Caco-2 (cell line): Measurements from ENCODE around the gene FAM98B. TPM values are rescaled to one million over a fixed set of nuclear protein-coding genes. Genes with fewer than 3 reads are reported as not detected.

Experiments
- BruUV-seq: library from RNA; stranded (reverse); fragments of 400-500 nt; replicated peaks from 2 replicates; lab custom pipeline; 2021; lab: Mats Ljungman, UMichigan
- CTCF ChIA-PET: fragments of 300-600 bp; sonication (Branson Sonifier 250); formaldehyde crosslinking; loops from one replicate; lab custom pipeline; 2022; ENCODE audit warnings: antibody characterized with exemption; lab: Charles Lee
- POLR2A ChIA-PET: fragments of 300-600 bp; sonication (Branson Sonifier 250); formaldehyde crosslinking; loops from one replicate; lab custom pipeline; 2022; ENCODE audit warnings: antibody characterized with exemption; lab: Charles Lee
- DNase-seq, 2 experiments: peaks; one replicate each; pipeline versions ENCODE4 v3.0.0 to v3.0.0-alpha.2; 2020 to 2022
- H3K27me3 ChIP-seq: replicated peaks from 2 replicates; pipeline ENCODE4 v1.6.0; 2011; ENCODE audit warnings: low read length; ENCODE audit not compliant: control insufficient read depth, insufficient read depth
- H3K36me3 ChIP-seq: 2 replicates; pipeline ENCODE4 v1.5.1; 2011; ENCODE audit warnings: low read length; ENCODE audit not compliant: control insufficient read depth, insufficient read depth
- H3K4me1 ChIP-seq: fragments of 250-450 bp; sonication (Bioruptor Pico); 2 replicates; pipeline ENCODE4 v1.5.1; 2020; ENCODE audit warnings: mild to moderate bottlenecking
- H3K4me3 ChIP-seq: 2 replicates; pipeline ENCODE4 v1.5.1; 2011; ENCODE audit warnings: low read depth, mild to moderate bottlenecking, control low read depth, low read length
- H3K9me3 ChIP-seq: fragments of 250-450 bp; sonication (Bioruptor Pico); 2 replicates; pipeline ENCODE4 v1.5.1; 2020; ENCODE audit warnings: mild to moderate bottlenecking, moderate library complexity
- H3K27ac Mint-ChIP-seq: one replicate; pipeline ENCODE4 v1.8.0; 2022; ENCODE audit warnings: mixed read lengths; ENCODE audit not compliant: unreplicated experiment
- H3K27me3 Mint-ChIP-seq: one replicate; pipeline ENCODE4 v1.8.0; 2022; ENCODE audit warnings: mixed read lengths; ENCODE audit not compliant: insufficient read depth, unreplicated experiment
- H3K36me3 Mint-ChIP-seq: one replicate; pipeline ENCODE4 v1.8.0; 2022; ENCODE audit warnings: mild to moderate bottlenecking, mixed read lengths; ENCODE audit not compliant: insufficient read depth, unreplicated experiment
- H3K4me1 Mint-ChIP-seq: one replicate; pipeline ENCODE4 v1.8.0; 2022; ENCODE audit warnings: low read depth, mixed read lengths; ENCODE audit not compliant: unreplicated experiment
- H3K4me3 Mint-ChIP-seq: one replicate; pipeline ENCODE4 v1.8.0; 2022; ENCODE audit warnings: mild to moderate bottlenecking, moderate library complexity, mixed read lengths; ENCODE audit not compliant: unreplicated experiment
- H3K9me3 Mint-ChIP-seq: one replicate; pipeline ENCODE4 v1.8.0; 2022; ENCODE audit warnings: mixed read lengths; ENCODE audit not compliant: unreplicated experiment
- intact Hi-C: fragments of 100-400 bp; cut with micrococcal nuclease; formaldehyde crosslinking; loops from one replicate; pipeline ENCODE4 v1.10.0; 2022; ENCODE audit not compliant: unreplicated experiment
- total RNA-seq: library from RNA; stranded (reverse); gene quantifications from 2 replicates; pipeline ENCODE4 v1.2.3, GENCODE V29; 2022
- TF ChIP-seq, protein P1 (sequence below), 2 experiments: fragments of 200-600 bp in 1 of 2; IDR thresholded peaks; 1 replicate in 1 of 2; 2 replicates in 1 of 2; pipeline versions ENCODE4 v1.5.1 to v1.8.0; 2011 to 2022; ENCODE audit warnings: antibody characterized with exemption in 1 of 2, control low read depth in 1 of 2, inconsistent platforms in 1 of 2, low read depth in 1 of 2, low read length in 1 of 2, mild to moderate bottlenecking in 1 of 2, moderate library complexity in 1 of 2; ENCODE audit not compliant: insufficient read depth in 1 of 2, severe bottlenecking in 1 of 2, unreplicated experiment in 1 of 2

FAM98B gene
- total RNA-seq, 1 experiment from 2014 or later, result 47.2 TPM

DNA sequence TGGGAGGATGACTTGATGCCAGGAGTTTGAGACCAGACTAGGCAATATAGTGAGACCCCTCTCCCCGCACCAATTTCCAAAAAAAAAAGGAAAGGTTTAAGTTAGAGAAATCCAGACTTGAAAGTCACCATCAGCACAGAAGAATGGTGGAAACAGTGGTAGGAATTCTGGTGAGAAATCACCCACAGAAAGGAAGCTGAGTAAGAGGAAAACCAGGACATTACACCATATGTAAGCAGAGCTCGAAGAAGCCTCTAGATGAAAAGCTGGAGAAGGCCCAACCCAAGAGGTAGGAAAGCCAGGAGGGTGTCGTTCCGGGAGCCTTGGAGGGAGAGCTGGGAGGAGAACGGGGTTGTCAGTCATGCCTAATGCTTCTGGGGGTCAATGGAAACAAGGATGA, 70.2 kb downstream of the FAM98B start:
- no peaks in the 10 kb centered on the region for H3K36me3 Mint-ChIP-seq
- no peaks in the 10 kb centered on the region for H3K4me1 Mint-ChIP-seq
- no peaks in the 10 kb centered on the region for H3K27me3 Mint-ChIP-seq
- DNase-seq, result no peak
- BruUV-seq, result no TSS peak
- TF ChIP-seq, protein P1, sequence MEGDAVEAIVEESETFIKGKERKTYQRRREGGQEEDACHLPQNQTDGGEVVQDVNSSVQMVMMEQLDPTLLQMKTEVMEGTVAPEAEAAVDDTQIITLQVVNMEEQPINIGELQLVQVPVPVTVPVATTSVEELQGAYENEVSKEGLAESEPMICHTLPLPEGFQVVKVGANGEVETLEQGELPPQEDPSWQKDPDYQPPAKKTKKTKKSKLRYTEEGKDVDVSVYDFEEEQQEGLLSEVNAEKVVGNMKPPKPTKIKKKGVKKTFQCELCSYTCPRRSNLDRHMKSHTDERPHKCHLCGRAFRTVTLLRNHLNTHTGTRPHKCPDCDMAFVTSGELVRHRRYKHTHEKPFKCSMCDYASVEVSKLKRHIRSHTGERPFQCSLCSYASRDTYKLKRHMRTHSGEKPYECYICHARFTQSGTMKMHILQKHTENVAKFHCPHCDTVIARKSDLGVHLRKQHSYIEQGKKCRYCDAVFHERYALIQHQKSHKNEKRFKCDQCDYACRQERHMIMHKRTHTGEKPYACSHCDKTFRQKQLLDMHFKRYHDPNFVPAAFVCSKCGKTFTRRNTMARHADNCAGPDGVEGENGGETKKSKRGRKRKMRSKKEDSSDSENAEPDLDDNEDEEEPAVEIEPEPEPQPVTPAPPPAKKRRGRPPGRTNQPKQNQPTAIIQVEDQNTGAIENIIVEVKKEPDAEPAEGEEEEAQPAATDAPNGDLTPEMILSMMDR (IDR thresholded peaks at IDR 0.05; ENCODE audit: insufficient read depth in 1 of 2, low read depth in 1 of 2, low read length in 1 of 2, severe bottlenecking in 1 of 2, unreplicated experiment in 1 of 2), result no peak
- H3K36me3 ChIP-seq, result no peaks in the 10 kb centered on the region
- no peak overlapping the region for H3K27ac Mint-ChIP-seq
- intact Hi-C loops, result no loop called here
- H3K4me1 ChIP-seq, result no peaks in the 10 kb centered on the region
- no peaks in the 10 kb centered on the region for H3K9me3 Mint-ChIP-seq
- H3K27me3 ChIP-seq, result no peaks in the 10 kb centered on the region
- no peaks in the 10 kb centered on the region for H3K9me3 ChIP-seq
- POLR2A ChIA-PET, result no interaction called here
- H3K4me3 Mint-ChIP-seq, result no peak overlapping the region
- H3K4me3 ChIP-seq, result no peak overlapping the region
- CTCF ChIA-PET, result no interaction called here

DNA sequence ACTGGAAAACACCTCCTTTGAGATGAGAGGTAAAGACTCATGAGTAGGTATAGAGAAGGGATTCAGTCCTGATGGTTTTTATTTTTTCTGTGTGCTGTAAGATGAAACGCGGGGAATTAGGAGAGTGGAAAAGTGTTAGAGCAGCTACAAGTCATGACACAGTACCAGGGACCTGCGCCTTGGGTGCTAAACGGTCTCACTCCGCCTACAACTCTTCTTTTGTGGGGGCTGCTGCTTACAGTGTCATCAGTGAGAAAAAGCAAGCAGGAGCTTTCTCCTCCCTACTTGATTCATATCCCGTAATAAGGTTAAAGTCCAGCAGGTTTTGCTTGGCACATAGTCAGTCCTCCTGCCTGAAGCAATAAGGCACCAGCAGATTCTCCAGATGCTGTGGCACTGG, 71.6 kb downstream of the FAM98B start:
- H3K4me3 Mint-ChIP-seq, result no peak overlapping the region
- Histone ChIP-seq H3K4me1 (no peaks in the 10 kb centered on the region), H3K27me3 (no peaks in the 10 kb centered on the region), H3K36me3 (no peaks in the 10 kb centered on the region), H3K9me3 (no peaks in the 10 kb centered on the region), H3K4me3 (no peak overlapping the region)
- no peaks in the 10 kb centered on the region for H3K36me3 Mint-ChIP-seq
- H3K27me3 Mint-ChIP-seq, result no peaks in the 10 kb centered on the region
- DNase-seq, result no peak
- H3K4me1 Mint-ChIP-seq, result no peaks in the 10 kb centered on the region
- no peaks in the 10 kb centered on the region for H3K9me3 Mint-ChIP-seq
- ChIA-PET CTCF (no interaction called here), POLR2A (no interaction called here)
- intact Hi-C loops, result no loop called here
- TF ChIP-seq, protein P1 (IDR thresholded peaks at IDR 0.05; ENCODE audit: insufficient read depth in 1 of 2, low read depth in 1 of 2, low read length in 1 of 2, severe bottlenecking in 1 of 2, unreplicated experiment in 1 of 2), result no peak
- BruUV-seq, result no TSS peak
- no peak overlapping the region for H3K27ac Mint-ChIP-seq

DNA sequence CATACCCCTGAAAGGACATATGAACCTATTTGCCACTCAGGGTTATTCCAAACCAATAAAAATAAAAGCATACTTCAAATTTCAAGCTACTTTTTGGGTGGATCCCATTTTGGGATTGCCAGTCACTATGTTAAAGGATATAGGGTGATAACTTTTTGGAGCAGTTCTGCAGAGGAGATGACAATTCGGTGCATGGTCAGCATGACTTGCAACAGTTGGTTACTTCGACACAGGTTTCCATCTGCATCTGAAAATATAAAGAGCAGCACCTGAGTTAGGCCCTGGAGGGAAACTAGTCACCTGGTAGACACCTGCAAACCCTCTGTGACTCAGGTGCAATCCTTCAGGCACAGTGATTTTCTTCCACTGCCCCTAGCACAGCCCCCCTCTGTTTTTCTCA, 72.2 kb downstream of the FAM98B start:
- H3K36me3 ChIP-seq, result no peaks in the 10 kb centered on the region
- CTCF ChIA-PET, result no interaction called here
- Mint-ChIP-seq H3K27me3 (no peaks in the 10 kb centered on the region), H3K9me3 (no peaks in the 10 kb centered on the region), H3K4me3 (no peak overlapping the region), H3K36me3 (no peaks in the 10 kb centered on the region), H3K27ac (no peak overlapping the region), H3K4me1 (no peaks in the 10 kb centered on the region)
- no peak for DNase-seq
- intact Hi-C loops, result no loop called here
- no peaks in the 10 kb centered on the region for H3K4me1 ChIP-seq
- H3K27me3 ChIP-seq, result no peaks in the 10 kb centered on the region
- TF ChIP-seq, protein P1 (IDR thresholded peaks at IDR 0.05; ENCODE audit: insufficient read depth in 1 of 2, low read depth in 1 of 2, low read length in 1 of 2, severe bottlenecking in 1 of 2, unreplicated experiment in 1 of 2), result no peak
- H3K4me3 ChIP-seq, result no peak overlapping the region
- no peaks in the 10 kb centered on the region for H3K9me3 ChIP-seq
- POLR2A ChIA-PET, result no interaction called here
- no TSS peak for BruUV-seq
